ENCODE measurements around the gene ZBTB6. TPM values are rescaled to one million over a fixed set of nuclear protein-coding genes. Genes with fewer than 3 reads are reported as not detected.
"Not testable (repeated sequence)": the region's sequence is repeated elsewhere in the genome, so short reads cannot be mapped to it uniquely, and the experiment has no call there.

ZBTB6 gene
- total RNA-seq, 2 donors from 2014 or later: 3.3 to 5.7 TPM

DNA sequence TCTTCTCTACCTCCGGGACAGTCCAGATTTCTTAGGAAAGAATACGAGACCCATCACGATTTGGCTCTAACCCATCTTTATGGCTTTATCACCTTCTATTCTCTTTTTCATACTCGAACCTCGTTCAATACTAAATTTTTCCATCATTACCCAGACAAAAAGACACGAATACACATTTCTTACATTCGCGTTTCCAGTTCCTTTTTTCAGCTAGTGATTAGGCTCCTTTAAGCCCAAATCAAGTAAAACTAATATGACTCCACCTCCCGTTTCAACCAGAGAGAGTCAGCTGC, 506 bp downstream of the ZBTB6 start:
- Histone ChIP-seq H3K27ac (peak overlapping the region in 3 of 4 donors; percentile 51 to 87 (median 79)), H3K4me1 (peaks cover 16% of the 10 kb centered on the region), H3K36me3 (replicated peaks in 1 of 2; ENCODE audit: insufficient read depth in 1 of 2, low read depth in 2 of 2) (peaks cover 0 to 3% of the 10 kb centered on the region in 2 donors), H3K9me3 (no peaks in the 10 kb centered on the region), H3K4me3 (peak overlapping the region; percentile 54 to 74), H3K27me3 (no peaks in the 10 kb centered on the region)
- ATAC-seq (no peak), DNase-seq (no peak)
- TF ChIP-seq, protein P1, sequence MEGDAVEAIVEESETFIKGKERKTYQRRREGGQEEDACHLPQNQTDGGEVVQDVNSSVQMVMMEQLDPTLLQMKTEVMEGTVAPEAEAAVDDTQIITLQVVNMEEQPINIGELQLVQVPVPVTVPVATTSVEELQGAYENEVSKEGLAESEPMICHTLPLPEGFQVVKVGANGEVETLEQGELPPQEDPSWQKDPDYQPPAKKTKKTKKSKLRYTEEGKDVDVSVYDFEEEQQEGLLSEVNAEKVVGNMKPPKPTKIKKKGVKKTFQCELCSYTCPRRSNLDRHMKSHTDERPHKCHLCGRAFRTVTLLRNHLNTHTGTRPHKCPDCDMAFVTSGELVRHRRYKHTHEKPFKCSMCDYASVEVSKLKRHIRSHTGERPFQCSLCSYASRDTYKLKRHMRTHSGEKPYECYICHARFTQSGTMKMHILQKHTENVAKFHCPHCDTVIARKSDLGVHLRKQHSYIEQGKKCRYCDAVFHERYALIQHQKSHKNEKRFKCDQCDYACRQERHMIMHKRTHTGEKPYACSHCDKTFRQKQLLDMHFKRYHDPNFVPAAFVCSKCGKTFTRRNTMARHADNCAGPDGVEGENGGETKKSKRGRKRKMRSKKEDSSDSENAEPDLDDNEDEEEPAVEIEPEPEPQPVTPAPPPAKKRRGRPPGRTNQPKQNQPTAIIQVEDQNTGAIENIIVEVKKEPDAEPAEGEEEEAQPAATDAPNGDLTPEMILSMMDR (IDR thresholded peaks at IDR 0.05): no peak
- TF ChIP-seq POLR2A (IDR thresholded peaks at IDR 0.05): no peak
- 1 to 3% methylated on average over 9 of the region's 9 CpGs for WGBS, 2 donors
- intact Hi-C loops (cut with DNase I): no loop called here

GRCh38 chr9:122906122-122906521, 7.0 kb downstream of the ZBTB6 start:
- H3K27ac ChIP-seq; intact Hi-C loops (cut with DNase I); ATAC-seq; H3K4me3 ChIP-seq; H3K27me3 ChIP-seq; H3K9me3 ChIP-seq; DNase-seq; H3K36me3 ChIP-seq (replicated peaks in 1 of 2; ENCODE audit: insufficient read depth in 1 of 2, low read depth in 2 of 2): not testable (repeated sequence)
- peaks cover 16% of the 10 kb centered on the region for H3K4me1 ChIP-seq
- WGBS, 2 donors: 91 to 92% methylated on average over 16 of the region's 16 CpGs

DNA sequence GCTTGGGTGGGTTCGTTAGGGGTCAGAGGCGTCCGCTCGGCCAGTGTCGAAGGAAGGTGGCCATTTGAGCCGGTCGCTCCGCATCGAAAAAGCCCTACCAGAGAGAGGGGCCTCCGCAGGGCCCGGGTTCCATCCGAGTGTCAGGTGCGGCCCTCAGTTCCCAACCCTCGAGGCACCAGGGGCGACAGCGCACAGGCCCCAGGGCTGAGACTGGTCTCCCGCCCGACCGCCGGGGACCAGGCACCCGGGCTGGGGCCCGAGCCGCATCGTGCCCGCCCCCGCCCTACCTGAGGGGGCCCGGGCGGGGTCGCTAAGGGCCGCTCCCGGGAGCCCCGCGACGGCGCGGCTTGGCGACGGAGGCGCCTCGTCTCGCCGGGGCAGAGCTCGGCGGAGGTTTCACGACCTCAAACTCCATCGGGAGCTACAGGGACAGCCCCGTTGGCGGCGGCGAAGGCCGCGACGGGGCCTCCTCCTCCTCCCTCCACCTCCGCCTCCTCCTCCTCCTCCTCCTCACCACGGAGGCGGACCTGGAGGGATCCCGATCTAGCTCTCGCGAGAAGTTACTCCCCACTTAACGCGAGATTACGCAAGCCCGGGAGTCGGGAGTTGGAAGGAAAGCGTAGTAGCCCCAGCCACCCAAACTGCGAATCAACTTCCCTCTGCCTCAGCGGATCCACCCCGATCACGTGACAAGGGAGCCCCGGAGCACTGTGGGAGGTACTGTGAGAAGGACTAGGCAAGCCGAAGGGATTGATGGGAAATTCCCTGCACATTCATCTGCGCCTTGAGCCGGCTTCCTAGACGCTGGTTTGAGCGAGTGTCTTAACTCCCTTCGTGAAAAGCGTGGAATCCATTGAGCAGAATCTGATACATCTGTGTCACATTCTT, 8.1 kb downstream of the ZBTB6 start, which contains the start of gene RC3H2:
TSS of gene RC3H2 (minus strand) at position 537 of the 888 bp plus-strand sequence. CDS start 7,850 bp downstream, outside the sequence.
- peak within 1 kb of the TSS; percentile 77 to 99 for H3K4me3 ChIP-seq
- DNase-seq (peak; percentile 96 to 99 (median 98)), ATAC-seq (peak; percentile 95)
- WGBS, 2 donors: 0 to 1% methylated on average over 19 to 74 of the region's 77 CpGs
- TF ChIP-seq, protein P1 (IDR thresholded peaks at IDR 0.05): peak in 1 of 7 experiments; percentile 3
- peak; percentile 76 to 93 (median 92) for TF ChIP-seq POLR2A (IDR thresholded peaks at IDR 0.05)
- intact Hi-C loops (cut with DNase I): no loop called here
- H3K36me3 ChIP-seq (replicated peaks in 1 of 2; ENCODE audit: insufficient read depth in 1 of 2, low read depth in 2 of 2): no peaks in the 10 kb centered on the region
- H3K4me1 ChIP-seq: peaks cover 16% of the 10 kb centered on the region
- H3K9me3 ChIP-seq: no peaks in the 10 kb centered on the region
- peak within 1 kb of the TSS; percentile 68 to 92 (median 83) for H3K27ac ChIP-seq
- no peaks in the 10 kb centered on the region for H3K27me3 ChIP-seq

DNA sequence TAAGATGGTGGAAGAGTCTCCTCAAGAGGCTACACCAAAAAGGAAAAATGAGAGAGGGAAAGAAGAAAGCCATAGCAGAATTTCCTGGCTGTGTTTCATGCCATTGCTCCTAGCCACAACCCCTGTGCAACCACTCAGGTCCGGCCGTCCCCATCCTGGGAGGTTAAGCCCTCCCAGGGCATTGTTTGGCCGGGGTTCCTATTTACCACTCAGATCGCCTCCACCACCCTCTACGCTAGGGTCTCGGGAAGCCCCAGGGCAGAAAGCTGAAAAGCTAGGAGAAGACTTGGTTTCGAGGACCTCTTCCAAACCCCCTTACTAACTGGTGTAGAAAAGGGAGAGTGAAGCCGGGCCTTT, 8.7 kb downstream of the ZBTB6 start:
- peak; percentile 15 for ATAC-seq
- 0% methylated on average over 7 to 8 of the region's 8 CpGs for WGBS, 2 donors
- H3K36me3 ChIP-seq (replicated peaks in 1 of 2; ENCODE audit: insufficient read depth in 1 of 2, low read depth in 2 of 2): no peaks in the 10 kb centered on the region
- H3K27me3 ChIP-seq: no peaks in the 10 kb centered on the region
- H3K27ac ChIP-seq: peak overlapping the region; percentile 68 to 92 (median 83)
- peaks cover 16% of the 10 kb centered on the region for H3K4me1 ChIP-seq
- peak in 3 of 4 donors; percentile 17 to 31 (median 28) for DNase-seq
- H3K9me3 ChIP-seq: no peaks in the 10 kb centered on the region
- peak overlapping the region; percentile 77 to 99 for H3K4me3 ChIP-seq
- intact Hi-C loops (cut with DNase I): no loop called here
- TF ChIP-seq, protein P1 (IDR thresholded peaks at IDR 0.05): no peak
- TF ChIP-seq POLR2A (IDR thresholded peaks at IDR 0.05): no peak

DNA sequence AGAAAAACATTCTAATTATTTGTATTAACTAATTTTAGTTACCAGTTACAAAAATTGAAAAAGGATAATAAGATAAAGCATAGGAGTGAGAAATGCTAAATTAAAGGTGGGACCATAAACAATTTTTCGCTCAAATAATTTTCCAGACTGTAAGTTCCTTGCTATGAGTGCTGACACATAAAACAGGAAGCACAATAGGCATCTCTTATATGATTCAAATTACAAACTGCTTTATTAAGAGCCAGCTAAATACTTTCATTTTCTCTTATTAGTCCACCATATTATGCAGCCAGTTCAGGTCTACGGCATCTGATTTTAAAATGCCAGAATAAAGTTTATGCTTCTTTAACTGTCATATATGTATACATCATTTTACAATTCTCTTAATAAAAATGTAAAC, 12.3 kb downstream of the ZBTB6 start:
- intact Hi-C loops (cut with DNase I): no loop called here
- WGBS, 2 donors: 79 to 86% methylated on average over 2 of the region's 2 CpGs
- Histone ChIP-seq H3K4me1 (peaks cover 16% of the 10 kb centered on the region), H3K36me3 (replicated peaks in 1 of 2; ENCODE audit: insufficient read depth in 1 of 2, low read depth in 2 of 2) (no peaks in the 10 kb centered on the region), H3K27me3 (no peaks in the 10 kb centered on the region), H3K9me3 (no peaks in the 10 kb centered on the region), H3K27ac (peak overlapping the region in 1 of 4 donors; percentile 18), H3K4me3 (no peak overlapping the region)
- DNase-seq (no peak), ATAC-seq (no peak)
- TF ChIP-seq, protein P1 (IDR thresholded peaks at IDR 0.05): no peak
- TF ChIP-seq POLR2A (IDR thresholded peaks at IDR 0.05): no peak
